ENCODE data around the gene IMPA2.

DNA sequence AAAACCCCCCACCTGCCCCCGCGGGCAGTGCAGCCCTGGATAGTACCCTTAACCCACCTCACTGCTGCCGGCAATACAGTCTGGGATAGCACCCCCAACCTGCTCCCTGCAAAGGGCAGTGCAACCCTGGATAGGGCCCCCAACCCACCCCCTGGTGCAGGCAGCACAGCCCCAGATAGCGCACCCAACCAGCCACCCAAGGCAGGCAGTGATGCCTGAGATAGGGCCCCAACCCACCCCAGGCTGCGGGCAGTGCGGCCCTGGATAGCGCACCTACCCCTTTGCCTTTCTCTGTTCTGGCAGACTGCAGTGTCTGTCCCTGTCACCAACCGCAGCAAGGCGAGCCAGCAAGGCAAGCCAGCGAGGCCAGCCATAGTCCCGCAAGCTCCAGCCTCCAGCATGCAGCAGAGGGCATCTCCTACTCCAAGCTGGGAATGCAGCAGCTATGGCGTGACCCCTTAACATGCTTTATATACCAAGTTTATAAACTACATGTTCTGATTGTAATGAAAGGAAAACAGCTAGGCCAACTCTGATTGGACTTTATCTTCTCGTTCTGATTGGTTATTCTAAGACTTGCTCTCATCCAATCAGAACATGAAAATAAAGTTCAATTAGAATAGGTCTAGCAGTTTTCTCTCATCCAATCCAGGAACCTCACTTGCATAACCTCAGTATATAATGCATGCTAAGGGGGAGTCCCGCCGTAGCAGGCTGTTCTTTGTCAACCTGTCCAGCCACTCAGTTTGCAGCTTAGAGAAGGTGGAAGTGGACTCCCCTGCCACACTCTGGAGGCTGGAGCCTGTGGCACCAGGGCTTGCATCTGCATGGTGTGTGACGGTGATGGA, 78.3 kb downstream of the IMPA2 start:
- TF ChIP-seq, protein P1, sequence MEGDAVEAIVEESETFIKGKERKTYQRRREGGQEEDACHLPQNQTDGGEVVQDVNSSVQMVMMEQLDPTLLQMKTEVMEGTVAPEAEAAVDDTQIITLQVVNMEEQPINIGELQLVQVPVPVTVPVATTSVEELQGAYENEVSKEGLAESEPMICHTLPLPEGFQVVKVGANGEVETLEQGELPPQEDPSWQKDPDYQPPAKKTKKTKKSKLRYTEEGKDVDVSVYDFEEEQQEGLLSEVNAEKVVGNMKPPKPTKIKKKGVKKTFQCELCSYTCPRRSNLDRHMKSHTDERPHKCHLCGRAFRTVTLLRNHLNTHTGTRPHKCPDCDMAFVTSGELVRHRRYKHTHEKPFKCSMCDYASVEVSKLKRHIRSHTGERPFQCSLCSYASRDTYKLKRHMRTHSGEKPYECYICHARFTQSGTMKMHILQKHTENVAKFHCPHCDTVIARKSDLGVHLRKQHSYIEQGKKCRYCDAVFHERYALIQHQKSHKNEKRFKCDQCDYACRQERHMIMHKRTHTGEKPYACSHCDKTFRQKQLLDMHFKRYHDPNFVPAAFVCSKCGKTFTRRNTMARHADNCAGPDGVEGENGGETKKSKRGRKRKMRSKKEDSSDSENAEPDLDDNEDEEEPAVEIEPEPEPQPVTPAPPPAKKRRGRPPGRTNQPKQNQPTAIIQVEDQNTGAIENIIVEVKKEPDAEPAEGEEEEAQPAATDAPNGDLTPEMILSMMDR (IDR thresholded peaks at IDR 0.05), result no peak
- no peak for TF ChIP-seq POLR2A (IDR thresholded peaks at IDR 0.05)
